Measurements from ENCODE around the gene OSBPL10.

DNA sequence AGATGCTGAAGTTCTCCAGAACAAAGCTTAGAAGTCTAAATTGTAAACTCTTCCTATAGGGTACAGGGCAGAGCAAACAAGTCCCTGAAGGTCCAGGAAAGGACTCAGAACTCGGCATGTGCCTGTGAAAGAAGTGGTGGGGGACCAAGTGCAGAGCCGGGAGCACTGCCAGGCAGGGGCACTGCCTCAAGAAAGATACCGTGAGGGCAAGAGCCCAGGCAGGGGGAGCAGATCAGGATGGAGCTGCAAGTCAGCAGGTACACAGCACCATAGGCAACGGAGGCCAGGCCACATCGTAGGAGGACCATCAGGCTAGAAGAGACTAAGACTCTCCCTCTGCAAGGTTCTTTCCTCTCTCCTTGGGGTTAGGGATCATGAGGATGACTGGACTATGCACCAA, 191.6 kb downstream of the OSBPL10 start:
- TF ChIP-seq, protein P1, sequence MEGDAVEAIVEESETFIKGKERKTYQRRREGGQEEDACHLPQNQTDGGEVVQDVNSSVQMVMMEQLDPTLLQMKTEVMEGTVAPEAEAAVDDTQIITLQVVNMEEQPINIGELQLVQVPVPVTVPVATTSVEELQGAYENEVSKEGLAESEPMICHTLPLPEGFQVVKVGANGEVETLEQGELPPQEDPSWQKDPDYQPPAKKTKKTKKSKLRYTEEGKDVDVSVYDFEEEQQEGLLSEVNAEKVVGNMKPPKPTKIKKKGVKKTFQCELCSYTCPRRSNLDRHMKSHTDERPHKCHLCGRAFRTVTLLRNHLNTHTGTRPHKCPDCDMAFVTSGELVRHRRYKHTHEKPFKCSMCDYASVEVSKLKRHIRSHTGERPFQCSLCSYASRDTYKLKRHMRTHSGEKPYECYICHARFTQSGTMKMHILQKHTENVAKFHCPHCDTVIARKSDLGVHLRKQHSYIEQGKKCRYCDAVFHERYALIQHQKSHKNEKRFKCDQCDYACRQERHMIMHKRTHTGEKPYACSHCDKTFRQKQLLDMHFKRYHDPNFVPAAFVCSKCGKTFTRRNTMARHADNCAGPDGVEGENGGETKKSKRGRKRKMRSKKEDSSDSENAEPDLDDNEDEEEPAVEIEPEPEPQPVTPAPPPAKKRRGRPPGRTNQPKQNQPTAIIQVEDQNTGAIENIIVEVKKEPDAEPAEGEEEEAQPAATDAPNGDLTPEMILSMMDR (conservative IDR thresholded peaks at IDR 0.05 in 1 of 2, IDR thresholded peaks at IDR 0.05 in 1 of 2; ENCODE audit: low read depth in 1 of 2, low read length in 2 of 2): no peak
- TF ChIP-seq EZH2 (IDR thresholded peaks at IDR 0.05; ENCODE audit: low read length, missing control alignments): no peak

Data from fibroblast of lung (primary cell).